HG03045 (cell line): Measurements from ENCODE around the gene SLC27A4.
"Not testable (repeated sequence)": the region's sequence is repeated elsewhere in the genome, so short reads cannot be mapped to it uniquely, and the experiment has no call there.

Experiments used
- ATAC-seq: cut with Tn5 transposase; IDR thresholded peaks from one replicate; pipeline ENCODE4 v1.9.1; 2021; ENCODE audit warnings: mild to moderate bottlenecking, moderate library complexity; ENCODE audit not compliant: unreplicated experiment

Gene SLC27A4

GRCh38 chr9:128323791-128324190, 16.5 kb upstream of the SLC27A4 start:
- no peak for ATAC-seq

GRCh38 chr9:128324401-128324800, 15.9 kb upstream of the SLC27A4 start:
- ATAC-seq, result no peak

DNA sequence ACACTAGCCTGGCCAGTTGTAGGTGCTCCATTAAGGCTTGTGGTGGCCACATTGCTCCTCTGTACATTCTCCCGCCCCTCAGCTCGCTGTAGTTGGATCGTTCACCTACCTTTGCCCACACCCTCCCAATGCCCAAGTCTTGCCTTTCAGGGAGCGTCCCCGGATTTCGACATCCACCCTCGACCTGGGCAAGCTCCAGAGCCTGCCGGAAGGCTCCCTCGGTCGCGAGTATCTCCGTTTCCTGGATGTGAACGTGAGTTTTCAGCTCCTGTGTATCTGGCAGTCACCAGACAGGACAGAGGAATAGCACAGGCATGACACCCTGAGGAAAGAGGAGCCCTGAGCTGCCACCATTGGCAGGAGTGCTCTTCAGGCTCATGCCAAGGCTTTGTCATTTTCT, 14.7 kb upstream of the SLC27A4 start:
- ATAC-seq, result no peak

DNA sequence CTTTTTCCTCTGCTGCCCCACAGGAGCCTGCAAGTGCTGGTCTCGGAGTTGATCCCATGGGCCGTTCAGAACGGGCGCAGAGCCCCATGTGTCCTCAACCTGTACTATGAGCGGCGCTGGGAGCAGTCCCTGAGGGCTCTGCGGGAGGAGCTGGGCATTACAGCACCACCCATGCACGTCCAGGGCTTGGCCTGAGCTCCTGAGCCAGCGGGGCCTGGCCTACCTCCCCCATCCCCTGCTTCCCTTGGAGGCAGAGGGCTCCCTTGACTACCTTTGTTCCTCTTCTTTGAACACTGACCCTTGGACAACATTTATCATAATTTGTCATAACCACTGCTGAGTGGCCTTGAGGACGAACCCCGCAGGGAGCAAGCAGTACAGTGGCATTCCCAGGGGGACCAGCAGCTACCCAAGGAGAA, 6.9 kb upstream of the SLC27A4 start:
- no peak for ATAC-seq

GRCh38 chr9:128335161-128335560, 5.2 kb upstream of the SLC27A4 start:
- no peak for ATAC-seq

DNA sequence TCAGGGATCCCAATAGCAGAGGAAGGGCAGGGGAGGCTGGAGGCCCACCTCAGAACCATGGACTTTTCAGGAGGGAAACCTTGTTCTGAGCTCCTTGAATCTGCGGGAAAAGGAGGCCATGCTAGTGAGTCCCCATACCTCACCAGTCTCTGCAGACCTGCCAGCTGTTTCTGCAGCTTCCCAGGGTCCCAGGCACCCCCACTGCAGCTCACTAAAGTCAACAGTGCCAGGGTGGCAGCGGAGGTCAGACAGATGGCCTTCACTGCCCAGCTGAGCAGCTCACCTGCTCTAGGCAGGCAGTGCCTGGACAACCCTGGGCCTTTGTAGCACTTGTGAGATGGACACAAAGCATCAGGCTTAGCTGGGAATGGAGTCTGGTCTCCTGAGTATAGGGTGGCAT, 4.4 kb upstream of the SLC27A4 start:
- no peak for ATAC-seq

DNA sequence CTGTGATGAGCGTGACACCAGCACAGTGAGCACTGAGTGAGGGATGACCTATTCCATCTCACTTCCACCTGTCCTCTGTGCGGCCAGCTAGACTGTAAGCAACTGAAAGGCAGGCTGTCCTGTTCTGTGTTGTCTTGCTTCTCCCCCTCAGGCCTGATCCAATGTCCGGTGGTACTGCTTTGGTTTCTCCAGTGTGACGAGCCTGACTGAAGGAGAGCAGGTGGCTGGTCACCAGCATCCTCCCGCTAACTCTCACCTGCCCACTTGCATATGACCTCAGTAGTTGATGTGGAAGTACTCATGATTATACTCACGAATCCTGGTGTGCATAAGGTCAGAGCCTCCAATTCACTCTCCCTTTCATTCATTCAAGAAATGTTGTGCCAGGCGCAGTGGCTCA, 2.4 kb upstream of the SLC27A4 start:
- ATAC-seq, result no peak

- ATAC-seq, result not testable (repeated sequence)
These were observed 1.3 kb upstream of the SLC27A4 start for GRCh38 chr9:128338852-128339614.

- ATAC-seq, result peak; percentile 36
These were observed 536 bp downstream of the SLC27A4 start for GRCh38 chr9:128340691-128341434.

GRCh38 chr9:128341435-128341849, 1.1 kb downstream of the SLC27A4 start:
- ATAC-seq, result no peak

- no peak for ATAC-seq
These were observed 2.8 kb downstream of the SLC27A4 start for GRCh38 chr9:128342971-128343680.

GRCh38 chr9:128343855-128344254, 3.5 kb downstream of the SLC27A4 start:
- no peak for ATAC-seq

DNA sequence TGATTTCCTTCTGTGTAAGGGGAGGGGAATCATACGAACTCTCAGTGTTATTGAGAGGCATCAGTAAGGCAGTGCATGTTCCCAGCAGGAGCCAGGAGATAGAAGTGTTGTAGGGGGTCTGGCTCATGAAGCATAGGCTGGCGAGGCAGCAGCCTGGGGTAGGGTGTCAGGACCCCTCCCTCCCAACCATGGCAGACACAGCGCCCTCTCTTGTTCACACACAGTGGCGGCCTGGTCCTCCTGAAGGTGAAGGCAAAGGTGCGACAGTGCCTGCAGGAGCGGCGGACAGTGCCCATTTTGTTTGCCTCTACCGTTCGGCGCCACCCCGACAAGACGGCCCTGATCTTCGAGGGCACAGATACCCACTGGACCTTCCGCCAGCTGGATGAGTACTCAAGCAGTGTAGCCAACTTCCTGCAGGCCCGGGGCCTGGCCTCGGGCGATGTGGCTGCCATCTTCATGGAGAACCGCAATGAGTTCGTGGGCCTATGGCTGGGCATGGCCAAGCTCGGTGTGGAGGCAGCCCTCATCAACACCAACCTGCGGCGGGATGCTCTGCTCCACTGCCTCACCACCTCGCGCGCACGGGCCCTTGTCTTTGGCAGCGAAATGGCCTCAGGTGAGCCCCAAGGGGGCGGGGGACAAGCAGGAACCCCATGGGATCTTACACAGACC, 4.7 kb downstream of the SLC27A4 start:
- no peak for ATAC-seq

- no peak for ATAC-seq
These were observed 8.8 kb downstream of the SLC27A4 start for GRCh38 chr9:128349125-128349524.

- ATAC-seq, result no peak
These were observed 9.4 kb downstream of the SLC27A4 start for GRCh38 chr9:128349772-128350171.

DNA sequence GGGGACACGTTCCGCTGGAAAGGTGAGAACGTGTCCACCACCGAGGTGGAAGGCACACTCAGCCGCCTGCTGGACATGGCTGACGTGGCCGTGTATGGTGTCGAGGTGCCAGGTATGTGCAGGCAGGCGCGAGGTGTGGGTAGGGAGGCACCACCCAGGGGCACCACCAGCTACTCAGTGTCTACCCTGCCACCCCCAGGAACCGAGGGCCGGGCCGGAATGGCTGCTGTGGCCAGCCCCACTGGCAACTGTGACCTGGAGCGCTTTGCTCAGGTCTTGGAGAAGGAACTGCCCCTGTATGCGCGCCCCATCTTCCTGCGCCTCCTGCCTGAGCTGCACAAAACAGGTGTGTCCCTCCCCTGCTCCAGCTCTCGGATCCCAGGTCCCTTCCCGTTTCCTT, 15.1 kb downstream of the SLC27A4 start:
- no peak for ATAC-seq

GRCh38 chr9:128358090-128358489, 17.8 kb downstream of the SLC27A4 start:
- ATAC-seq, result no peak

- ATAC-seq, result no peak
These were observed 18.5 kb downstream of the SLC27A4 start for GRCh38 chr9:128358861-128359260.

- no peak for ATAC-seq
These were observed 20.5 kb downstream of the SLC27A4 start for GRCh38 chr9:128360826-128361225.

- ATAC-seq, result no peak
These were observed 21.1 kb downstream of the SLC27A4 start for GRCh38 chr9:128361296-128361985.
